ENCODE data around the gene ST3GAL3.
A peak's percentile ranks its signal among the peaks of the same experiment; 100 is the strongest.

Gene ST3GAL3

GRCh38 chr1:43914576-43915525 lies 207.5 kb downstream of the ST3GAL3 start:
- no peak for DNase-seq (ENCODE audit: low spot score)

GRCh38 chr1:43919906-43920305 lies 212.6 kb downstream of the ST3GAL3 start:
- DNase-seq (ENCODE audit: low spot score) = no peak

GRCh38 chr1:43921022-43921421 lies 213.7 kb downstream of the ST3GAL3 start:
- no peak for DNase-seq (ENCODE audit: low spot score)

- no peak for DNase-seq (ENCODE audit: low spot score)
Observed at GRCh38 chr1:43924516-43924915, 217.2 kb downstream of the ST3GAL3 start.

- DNase-seq (ENCODE audit: low spot score) = no peak
Observed at GRCh38 chr1:43925846-43926245, 218.5 kb downstream of the ST3GAL3 start.

DNA sequence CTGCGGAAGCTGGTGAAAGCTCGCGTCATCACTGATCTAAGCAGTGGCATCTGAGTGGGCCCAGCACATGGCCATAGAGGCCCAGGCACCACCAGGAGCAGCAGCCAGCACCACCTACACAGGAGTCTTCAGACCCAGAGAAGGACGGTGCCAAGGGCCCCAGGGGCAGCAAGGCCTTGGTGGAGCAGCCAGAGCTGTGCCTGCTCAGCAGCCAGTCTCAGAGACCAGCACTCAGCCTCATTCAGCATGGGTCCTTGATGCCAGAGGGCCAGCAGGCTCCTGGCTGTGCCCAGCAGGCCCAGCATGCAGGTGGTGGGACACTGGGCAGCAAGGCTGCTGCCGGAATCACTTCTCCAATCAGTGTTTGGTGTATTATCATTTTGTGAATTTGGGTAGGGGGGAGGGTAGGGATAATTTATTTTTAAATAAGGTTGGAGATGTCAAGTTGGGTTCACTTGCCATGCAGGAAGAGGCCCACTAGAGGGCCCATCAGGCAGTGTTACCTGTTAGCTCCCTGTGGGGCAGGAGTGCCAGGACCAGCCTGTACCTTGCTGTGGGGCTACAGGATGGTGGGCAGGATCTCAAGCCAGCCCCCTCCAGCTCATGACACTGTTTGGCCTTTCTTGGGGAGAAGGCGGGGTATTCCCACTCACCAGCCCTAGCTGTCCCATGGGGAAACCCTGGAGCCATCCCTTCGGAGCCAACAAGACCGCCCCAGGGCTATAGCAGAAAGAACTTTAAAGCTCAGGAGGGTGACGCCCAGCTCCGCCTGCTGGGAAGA lies 223.0 kb downstream of the ST3GAL3 start:
- DNase-seq (ENCODE audit: low spot score) = no peak

- DNase-seq (ENCODE audit: low spot score) = no peak
Observed at GRCh38 chr1:43930949-43931275, 223.6 kb downstream of the ST3GAL3 start.

- peak; percentile 23 for DNase-seq (ENCODE audit: low spot score)
Observed at GRCh38 chr1:43931711-43932660, 224.7 kb downstream of the ST3GAL3 start.

- peak; percentile 80 for DNase-seq (ENCODE audit: low spot score)
Observed at GRCh38 chr1:43932786-43933385, 225.6 kb downstream of the ST3GAL3 start.

DNA sequence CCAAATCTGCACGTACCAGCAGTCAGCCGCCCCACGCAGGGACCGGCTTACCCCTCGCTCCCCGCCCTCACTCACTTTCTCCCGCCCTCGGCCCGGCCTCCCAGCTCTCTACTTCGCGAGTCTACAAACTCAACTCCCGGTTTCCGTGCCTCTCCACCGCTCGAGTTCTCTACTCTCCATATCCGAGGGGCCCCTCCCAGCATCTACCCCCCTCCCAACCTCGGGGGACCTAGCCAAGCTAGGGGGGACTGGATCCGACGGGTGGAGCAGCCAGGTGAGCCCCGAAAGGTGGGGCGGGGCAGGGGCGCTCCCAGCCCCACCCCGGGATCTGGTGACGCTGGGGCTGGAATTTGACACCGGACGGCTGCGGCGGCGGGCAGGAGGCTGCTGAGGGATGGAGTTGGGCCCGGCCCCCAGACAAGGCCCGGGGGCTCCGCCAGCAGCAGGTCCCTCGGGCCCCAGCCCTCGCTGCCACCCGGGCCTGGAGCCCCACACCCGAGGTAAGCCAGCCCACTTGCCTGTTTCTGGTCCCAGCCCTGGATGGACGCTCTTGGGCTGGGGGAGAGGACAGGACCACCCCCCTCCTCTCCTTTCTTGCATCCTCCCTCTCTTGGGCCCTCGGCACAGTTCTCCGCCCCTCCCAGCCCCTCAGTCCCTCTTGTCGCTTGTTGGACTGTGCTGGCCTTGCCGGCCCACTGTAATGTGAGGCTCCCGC lies 226.2 kb downstream of the ST3GAL3 start, which contains the start of gene ARTN:
Gene ARTN (plus strand): TSS at position 416 of the 715 bp plus-strand sequence. CDS start 1,856 bp downstream, outside the sequence.
- peak; percentile 50 for DNase-seq (ENCODE audit: low spot score)

GRCh38 chr1:43934101-43934985 lies 227.0 kb downstream of the ST3GAL3 start:
- DNase-seq (ENCODE audit: low spot score) = peak; percentile 85

GRCh38 chr1:43934986-43935324 lies 227.6 kb downstream of the ST3GAL3 start:
- DNase-seq (ENCODE audit: low spot score) = no peak

- peak; percentile 19 for DNase-seq (ENCODE audit: low spot score)
Observed at GRCh38 chr1:43935711-43936427, 228.5 kb downstream of the ST3GAL3 start.

GRCh38 chr1:43936431-43937151 lies 229.3 kb downstream of the ST3GAL3 start:
- peak; percentile 69 for DNase-seq (ENCODE audit: low spot score)

DNA sequence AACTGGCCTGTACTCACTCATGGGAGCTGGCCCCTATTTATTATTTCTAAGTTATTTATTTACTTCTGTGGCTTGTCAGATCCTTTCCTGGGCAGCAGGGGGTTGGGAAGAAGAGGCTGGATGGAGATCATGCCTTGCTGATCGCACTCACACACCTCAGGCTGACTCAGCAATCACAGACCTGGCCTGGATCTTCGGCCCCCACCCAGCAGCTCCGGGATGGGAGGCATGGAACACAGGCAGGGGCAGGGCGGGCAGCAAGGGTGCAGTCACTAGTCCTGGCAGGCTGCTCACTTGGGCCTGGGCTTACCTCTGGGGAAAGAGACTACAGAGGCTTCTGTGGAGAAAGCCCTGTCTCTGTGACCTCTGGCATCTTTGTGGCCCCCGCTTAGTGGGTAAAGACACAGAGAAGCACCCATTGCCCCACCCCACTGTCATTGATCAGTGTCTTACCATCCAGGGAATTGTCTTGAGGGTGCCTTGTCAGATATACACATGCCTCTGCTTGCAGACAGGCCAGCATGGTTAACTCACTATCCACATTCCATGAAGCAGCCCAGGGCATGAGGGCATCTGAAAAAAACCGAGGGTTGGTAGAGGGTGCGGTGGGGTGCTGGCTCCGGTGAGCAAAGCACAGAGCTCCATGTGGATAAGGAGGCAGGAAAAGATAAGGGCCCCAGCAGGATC lies 230.0 kb downstream of the ST3GAL3 start:
- no peak for DNase-seq (ENCODE audit: low spot score)

GRCh38 chr1:43938383-43938782 lies 231.0 kb downstream of the ST3GAL3 start:
- DNase-seq (ENCODE audit: low spot score) = no peak

DNA sequence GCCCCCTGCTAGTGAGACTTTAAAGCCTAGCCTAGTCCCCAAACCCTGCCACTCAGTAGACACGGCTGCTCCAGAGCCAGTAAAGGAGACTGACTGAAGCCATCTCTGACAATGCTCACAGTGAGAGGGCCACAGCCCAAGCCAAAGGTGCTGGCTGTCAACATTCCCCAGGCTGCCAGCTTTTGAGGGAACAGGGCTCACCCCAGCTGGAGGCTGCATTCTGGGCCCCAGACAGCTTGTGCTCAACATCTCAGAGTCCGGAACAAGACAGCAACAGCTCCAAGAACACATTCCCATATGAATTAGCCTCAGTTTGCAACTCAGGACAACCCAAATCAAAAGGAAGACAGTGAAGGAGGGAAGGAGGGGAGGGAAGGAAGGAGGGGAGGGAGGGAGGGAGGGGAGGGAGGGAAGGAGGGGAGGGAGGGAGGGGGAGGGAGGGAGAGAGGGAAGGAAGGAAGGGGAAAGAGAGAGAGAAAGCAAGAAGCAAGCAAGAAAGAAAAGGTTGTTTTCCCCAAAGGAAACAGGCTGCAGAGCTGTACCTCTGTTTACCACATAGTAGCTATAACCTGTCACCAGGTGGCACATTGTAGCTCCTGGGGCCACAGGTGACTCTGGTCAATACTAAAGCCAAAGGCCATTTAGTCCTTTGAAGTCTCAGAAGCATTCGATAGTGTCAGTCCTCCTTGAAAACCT lies 231.7 kb downstream of the ST3GAL3 start:
- no peak for DNase-seq (ENCODE audit: low spot score)
